GM10266 (cell line): ENCODE data around the gene MYO5B.
A peak's percentile ranks its signal among the peaks of the same experiment; 100 is the strongest.
"Not testable (repeated sequence)": the region's sequence is repeated elsewhere in the genome, so short reads cannot be mapped to it uniquely, and the experiment has no call there.

Source experiments
- DNase-seq: peaks from one replicate; pipeline ENCODE4 v3.0.0; 2012; ENCODE audit errors: extremely low spot score
- TF ChIP-seq, protein P1 (sequence below): IDR thresholded peaks from 2 replicates; pipeline ENCODE4 v1.5.1; 2012; ENCODE audit warnings: mild to moderate bottlenecking, low read depth; ENCODE audit not compliant: control insufficient read depth, insufficient read depth; ENCODE audit errors: missing control alignments

Gene MYO5B

DNA sequence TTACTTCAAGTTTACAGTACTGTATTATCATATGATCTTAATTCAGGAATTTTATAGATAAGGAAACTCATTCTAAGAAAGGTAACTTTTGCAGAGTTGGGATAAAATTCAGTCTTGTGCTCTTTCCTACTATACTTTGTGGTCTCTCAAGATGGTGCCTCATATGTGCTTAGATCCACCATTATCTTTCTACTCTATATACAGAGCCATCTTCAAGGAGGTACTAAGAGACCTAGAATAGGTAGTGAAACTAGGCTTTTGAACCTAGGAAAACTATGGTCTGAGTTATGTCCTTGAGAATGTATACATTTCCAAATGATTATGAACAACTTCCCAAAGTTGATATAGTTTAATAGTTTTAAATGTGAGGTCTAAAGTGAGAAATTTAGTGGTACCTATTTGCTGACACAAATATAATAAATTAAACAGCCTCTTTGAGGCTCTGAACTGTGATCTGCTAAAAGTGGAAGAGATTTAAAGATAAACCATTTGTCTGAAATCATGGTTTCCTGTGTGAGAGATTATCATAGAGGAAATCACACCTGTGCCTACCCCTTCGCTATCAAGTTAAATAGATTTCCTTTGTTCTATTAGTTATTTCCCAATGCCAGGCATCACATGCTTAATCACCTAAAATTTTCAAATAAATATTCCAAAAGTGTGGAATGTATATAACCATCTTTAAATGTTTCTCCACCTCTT lies 408.8 kb downstream of the MYO5B start:
- DNase-seq = no peak
- TF ChIP-seq, protein P1, sequence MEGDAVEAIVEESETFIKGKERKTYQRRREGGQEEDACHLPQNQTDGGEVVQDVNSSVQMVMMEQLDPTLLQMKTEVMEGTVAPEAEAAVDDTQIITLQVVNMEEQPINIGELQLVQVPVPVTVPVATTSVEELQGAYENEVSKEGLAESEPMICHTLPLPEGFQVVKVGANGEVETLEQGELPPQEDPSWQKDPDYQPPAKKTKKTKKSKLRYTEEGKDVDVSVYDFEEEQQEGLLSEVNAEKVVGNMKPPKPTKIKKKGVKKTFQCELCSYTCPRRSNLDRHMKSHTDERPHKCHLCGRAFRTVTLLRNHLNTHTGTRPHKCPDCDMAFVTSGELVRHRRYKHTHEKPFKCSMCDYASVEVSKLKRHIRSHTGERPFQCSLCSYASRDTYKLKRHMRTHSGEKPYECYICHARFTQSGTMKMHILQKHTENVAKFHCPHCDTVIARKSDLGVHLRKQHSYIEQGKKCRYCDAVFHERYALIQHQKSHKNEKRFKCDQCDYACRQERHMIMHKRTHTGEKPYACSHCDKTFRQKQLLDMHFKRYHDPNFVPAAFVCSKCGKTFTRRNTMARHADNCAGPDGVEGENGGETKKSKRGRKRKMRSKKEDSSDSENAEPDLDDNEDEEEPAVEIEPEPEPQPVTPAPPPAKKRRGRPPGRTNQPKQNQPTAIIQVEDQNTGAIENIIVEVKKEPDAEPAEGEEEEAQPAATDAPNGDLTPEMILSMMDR = no peak

GRCh38 chr18:49784427-49785185 lies 410.3 kb downstream of the MYO5B start:
- TF ChIP-seq, protein P1 = peak; percentile 2
- no peak for DNase-seq

DNA sequence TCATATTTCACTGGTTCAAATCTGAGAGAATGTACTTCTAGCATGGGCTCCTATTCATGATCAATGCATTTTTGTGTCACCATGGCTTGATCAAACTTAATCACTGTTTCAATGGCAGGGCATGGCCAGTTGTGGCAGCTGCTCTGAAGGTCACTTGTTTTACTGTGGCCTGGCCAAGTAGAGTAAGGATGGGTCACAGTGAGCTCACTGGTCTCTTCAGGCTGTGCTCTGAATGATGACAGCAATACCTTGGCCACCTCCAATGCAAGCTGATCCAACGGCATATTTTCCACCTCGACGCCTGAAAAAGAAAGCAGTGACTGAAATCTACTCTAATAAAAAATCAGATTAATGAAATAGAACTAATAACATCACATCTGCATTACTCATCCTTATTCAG lies 411.3 kb downstream of the MYO5B start:
- not testable (repeated sequence) for DNase-seq

DNA sequence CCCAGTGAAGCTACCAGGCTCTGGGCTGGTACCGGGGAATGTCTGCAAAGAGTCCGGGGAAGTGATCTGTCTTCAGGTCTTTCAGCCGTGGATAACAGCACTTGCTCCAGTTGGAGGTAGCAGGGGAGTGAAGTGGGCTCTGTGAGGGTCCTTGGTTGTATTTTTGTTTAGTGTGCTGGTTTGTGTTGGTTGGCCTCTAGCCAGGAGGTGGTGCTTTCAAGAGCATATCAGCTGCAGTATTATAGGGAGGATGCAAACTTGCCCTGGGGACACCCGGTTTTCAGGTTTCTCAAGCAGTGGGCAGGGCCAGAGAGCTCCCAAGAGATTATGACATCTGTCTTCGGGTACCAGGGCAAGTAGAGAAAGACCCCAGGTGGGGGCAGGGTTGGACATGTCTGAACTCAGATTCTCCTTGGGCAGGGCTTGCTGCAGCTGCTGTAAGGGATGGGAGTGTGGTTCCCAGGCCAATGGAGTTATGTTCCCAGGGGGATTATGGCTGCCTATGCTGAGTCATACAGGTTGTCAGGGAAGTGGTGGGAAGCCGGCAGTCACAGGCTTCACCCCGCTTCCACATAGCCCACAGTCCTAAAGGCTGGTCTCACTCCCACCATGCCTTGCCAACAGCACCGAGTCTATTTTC lies 416.0 kb downstream of the MYO5B start:
- DNase-seq = no peak
- TF ChIP-seq, protein P1 = no peak
